GM19452 (cell line): ENCODE results near the gene DDX39A.
"Not testable (repeated sequence)": the region's sequence is repeated elsewhere in the genome, so short reads cannot be mapped to it uniquely, and the experiment has no call there.

Source experiments
- ATAC-seq: cut with Tn5 transposase; IDR thresholded peaks from one replicate; pipeline ENCODE4 v1.9.1; 2021; ENCODE audit not compliant: unreplicated experiment

The DDX39A gene

GRCh38 chr19:14419106-14419813 is at the start of gene DDX39A:
DDX39A (minus strand) TSS chr19:14419341; CDS start chr19:14413220, 6,121 bp downstream.
- ATAC-seq, result peak; percentile 81

DNA sequence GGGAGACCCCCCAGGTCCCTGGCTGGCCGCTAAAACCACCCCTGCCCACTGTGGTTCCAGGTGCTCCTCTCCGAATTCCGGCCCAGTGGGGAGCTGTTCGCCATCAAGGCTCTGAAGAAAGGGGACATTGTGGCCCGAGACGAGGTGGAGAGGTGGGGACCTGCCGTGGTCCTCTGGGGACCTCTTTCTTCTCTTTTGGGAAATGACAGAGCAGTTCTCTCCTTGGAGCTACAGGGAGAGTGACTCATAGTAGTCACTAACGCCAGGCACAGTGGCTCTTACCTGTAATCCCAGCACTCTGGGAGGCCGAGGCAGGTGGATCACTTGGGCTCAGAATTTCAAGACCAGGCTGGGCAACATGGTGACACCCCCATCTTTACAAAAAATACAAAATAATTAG is 48.7 kb upstream of the DDX39A start:
- ATAC-seq, result no peak

- no peak for ATAC-seq
These were observed 48.2 kb upstream of the DDX39A start for GRCh38 chr19:14467391-14467790.

- no peak for ATAC-seq
These were observed 44.6 kb upstream of the DDX39A start for GRCh38 chr19:14463747-14464146.

DNA sequence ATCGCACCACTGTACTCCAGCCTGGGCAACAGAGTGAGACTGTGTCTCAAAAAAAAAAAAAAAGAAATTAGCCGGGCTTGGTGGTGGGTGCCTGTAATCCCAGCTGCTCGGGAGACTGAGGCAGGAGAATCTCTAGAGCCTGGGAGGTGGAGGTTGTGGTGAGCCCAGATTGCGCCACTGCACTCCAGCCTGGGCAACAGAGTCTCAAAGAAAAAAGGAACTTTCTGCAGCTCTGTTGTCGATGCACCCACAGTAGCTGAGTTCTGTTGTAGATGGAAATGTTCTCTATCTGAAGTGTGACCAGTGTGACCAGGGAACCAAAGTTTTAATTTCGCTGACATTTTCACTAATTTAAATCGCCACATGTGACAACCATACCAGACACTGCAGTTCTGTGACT is 43.3 kb upstream of the DDX39A start:
- not testable (repeated sequence) for ATAC-seq

- no peak for ATAC-seq
These were observed 41.8 kb upstream of the DDX39A start for GRCh38 chr19:14460935-14461334.

GRCh38 chr19:14459703-14460102 is 40.6 kb upstream of the DDX39A start:
- ATAC-seq, result no peak

- not testable (repeated sequence) for ATAC-seq
These were observed 33.2 kb upstream of the DDX39A start for GRCh38 chr19:14452303-14452702.

GRCh38 chr19:14450876-14451275 is 31.7 kb upstream of the DDX39A start:
- no peak for ATAC-seq

DNA sequence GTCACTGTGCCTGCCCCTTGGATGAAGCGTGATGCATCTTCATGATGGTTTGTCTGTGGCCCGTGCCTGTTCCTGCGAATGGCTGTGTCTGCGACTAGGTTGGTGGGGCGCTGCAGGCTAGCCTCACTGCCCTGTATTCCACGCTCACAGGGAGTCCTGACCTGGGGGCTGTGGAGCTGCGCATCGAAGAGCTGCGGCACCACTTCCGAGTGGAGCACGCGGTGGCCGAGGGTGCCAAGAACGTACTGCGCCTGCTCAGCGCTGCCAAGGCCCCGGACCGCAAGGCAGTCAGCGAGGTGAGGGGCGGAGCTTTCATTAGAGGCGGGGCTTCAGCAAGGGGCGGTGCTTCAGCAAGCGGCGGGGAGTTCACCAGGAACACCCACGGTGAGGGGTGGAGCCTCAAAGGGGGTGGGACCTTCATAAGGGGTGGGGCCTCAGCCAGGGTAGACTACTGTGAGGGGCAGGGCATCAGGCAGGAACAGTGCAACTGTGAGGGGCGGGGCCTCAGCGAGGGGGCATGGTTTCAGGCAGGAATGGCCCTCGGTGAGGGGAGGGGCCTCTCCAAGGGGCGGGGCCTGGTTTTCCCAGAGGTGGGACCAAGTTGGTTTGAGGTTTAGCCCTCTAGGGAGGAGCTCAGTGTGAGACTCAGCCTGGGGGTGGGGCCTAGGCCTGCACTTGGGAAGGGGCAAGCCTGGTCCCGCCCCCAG is 31.2 kb upstream of the DDX39A start:
- ATAC-seq, result no peak

DNA sequence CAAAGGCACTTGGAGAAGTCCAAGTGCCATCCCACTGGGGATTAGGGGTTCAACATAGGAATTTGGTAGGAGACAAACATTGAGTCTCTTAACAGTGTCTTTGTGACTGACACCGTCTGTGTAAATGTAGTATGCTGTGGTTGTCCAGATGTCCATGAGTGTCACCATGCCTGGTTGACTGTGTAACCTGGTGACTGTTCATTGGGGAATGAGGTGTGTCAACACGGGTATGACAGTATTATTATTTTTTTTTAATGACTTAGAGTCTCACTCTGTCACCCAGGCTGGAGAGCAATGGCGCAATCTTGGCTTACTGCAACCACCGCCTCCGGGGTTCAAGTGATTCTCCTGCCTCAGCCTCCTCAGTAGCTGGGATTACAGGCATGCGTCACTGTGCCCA is 30.2 kb upstream of the DDX39A start:
- ATAC-seq, result no peak

- ATAC-seq, result no peak
These were observed 27.3 kb upstream of the DDX39A start for GRCh38 chr19:14446336-14447036.

- no peak for ATAC-seq
These were observed 24.6 kb upstream of the DDX39A start for GRCh38 chr19:14443632-14444216.

DNA sequence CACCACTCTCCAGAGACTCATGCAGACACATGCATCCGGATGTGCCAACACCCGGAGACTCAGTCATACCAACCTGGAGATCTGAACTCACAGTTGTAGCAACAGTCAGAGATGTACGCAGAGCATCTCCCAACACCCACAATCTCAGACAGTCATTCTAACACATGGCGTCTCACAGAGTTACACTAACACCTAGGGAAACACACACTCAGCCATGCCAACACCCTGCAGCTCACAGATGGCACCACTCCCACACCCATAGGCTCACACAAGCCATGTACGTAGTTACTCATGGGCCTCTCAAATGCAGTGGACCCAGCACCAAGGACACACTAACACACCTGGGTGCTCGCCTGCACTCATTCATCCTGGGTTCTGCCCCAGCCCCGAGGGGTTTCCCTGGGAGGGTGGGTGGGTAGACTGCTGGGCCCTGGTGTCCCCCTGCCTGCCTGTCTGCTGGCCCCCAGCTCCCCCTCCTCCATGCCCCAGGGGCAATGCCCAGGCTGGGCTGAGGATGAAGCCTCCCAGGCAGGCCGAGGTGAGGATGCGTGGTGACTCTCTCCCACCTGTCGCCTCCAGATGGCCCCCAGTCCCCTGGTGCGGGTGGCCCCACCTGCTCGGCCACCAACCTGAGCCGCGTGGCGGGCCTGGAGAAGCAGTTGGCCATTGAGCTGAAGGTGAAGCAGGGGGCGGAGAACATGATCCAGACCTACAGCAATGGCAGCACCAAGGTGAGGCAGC is 23.9 kb upstream of the DDX39A start:
- ATAC-seq, result no peak

DNA sequence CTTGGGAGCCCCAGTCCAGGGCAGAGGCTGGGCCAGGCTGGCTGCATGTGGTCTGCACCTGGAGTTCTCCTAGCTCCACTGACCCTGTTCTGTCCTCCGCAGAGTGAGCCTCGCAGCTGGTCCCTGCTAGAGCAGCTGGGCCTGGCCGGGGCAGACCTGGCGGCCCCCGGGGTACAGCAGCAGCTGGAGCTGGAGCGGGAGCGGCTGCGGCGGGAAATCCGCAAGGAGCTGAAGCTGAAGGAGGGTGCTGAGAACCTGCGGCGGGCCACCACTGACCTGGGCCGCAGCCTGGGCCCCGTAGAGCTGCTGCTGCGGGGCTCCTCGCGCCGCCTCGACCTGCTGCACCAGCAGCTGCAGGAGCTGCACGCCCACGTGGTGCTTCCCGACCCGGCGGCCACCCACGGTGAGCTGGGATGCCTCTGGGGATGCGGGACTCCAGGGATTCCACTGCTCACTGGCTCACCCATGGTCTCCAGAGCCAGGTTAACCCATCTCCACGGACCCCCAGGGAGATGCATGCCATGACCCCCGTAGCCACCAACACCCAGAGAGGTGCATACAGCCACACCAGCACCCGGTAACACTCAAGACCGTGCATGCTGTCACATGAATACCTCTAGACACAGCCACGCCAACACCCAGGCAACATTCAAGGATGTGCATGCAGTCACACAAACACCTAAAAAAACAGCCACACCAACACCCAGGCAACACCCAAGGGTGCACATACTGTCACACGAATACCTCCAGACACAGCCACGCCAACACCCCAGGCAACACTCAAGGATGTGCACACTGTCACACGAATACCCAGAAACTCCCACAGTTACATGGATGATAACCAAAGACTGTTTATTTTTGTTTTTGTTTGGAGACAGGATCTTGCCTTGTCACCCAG is 22.1 kb upstream of the DDX39A start:
- no peak for ATAC-seq

DNA sequence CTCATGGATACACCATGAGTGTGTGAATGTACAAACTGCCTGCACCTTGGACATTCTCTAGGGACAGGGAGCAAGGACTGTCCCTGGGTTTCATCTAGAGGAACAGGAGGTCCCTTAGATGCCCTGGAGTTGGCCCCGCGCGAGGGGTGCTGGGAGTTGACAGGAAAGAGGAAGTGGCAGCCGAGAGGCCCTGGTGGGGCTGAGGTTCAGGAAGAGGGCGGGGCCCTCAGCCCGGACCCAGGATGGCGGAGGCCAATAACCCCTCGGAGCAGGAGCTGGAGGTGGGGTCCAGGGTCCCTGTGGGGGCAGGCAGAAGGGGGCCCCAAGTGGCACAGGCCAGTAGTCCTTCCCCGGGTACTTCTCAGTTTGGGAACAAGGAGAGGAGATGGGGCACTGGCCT is 20.9 kb upstream of the DDX39A start:
- peak; percentile 86 for ATAC-seq

- no peak for ATAC-seq
These were observed 19.9 kb upstream of the DDX39A start for GRCh38 chr19:14439014-14439413.

DNA sequence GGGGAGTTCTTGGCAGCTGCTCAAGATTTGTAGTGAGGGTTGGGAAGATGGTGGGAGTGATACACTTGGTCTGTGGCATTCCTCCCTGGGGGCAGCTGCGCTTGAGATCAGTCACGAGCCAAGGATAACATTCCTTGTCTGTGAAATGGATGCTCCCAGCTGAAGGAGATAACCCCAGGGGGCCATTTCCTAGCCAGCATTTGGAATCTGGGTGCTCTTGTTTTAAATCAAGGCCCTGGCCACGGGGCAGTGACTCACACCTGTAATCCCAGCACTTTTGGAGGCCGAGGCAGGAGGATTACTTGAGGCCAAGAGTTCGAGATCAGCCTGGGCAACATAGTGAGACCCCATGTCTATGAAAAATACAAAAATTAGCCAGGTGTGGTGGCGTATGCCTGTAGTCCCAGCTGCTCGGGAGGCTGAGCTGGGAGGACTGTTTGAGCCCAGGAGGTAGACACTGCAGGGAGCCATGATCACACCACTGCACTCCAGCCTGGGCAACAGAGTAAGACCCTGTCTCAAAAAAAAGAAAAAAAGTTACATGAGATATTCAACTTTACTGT is 18.5 kb upstream of the DDX39A start:
- no peak for ATAC-seq

- ATAC-seq, result no peak
These were observed 16.3 kb upstream of the DDX39A start for GRCh38 chr19:14435320-14436050.
